GM18858 (cell line): Measurements from ENCODE around the gene TANC1.
"Not testable (repeated sequence)": the region's sequence is repeated elsewhere in the genome, so short reads cannot be mapped to it uniquely, and the experiment has no call there.

Experiments
- ATAC-seq: cut with Tn5 transposase; IDR thresholded peaks from one replicate; pipeline ENCODE4 v1.9.1; 2021; ENCODE audit not compliant: unreplicated experiment

TANC1 gene

DNA sequence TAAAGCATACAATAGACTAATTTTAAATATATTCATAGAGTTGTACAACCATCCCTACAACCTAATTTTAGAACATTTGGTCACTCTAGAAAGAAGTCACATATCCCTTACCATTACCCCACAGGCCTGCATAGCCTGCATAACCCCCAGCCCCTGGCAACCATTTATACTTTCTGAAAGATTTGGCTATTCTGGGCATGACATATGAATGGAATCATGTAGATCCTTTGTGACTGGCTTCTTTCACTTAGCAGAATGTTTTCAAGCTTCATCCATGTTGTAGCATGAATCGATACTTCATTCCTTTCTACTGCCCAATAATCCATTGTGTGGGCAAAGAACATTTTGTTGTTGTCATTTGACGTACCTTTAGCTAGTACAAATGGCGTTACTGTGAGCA is 166.5 kb downstream of the TANC1 start:
- ATAC-seq: no peak

- ATAC-seq: no peak
These were observed 168.0 kb downstream of the TANC1 start for GRCh38 chr2:159136391-159136790.

DNA sequence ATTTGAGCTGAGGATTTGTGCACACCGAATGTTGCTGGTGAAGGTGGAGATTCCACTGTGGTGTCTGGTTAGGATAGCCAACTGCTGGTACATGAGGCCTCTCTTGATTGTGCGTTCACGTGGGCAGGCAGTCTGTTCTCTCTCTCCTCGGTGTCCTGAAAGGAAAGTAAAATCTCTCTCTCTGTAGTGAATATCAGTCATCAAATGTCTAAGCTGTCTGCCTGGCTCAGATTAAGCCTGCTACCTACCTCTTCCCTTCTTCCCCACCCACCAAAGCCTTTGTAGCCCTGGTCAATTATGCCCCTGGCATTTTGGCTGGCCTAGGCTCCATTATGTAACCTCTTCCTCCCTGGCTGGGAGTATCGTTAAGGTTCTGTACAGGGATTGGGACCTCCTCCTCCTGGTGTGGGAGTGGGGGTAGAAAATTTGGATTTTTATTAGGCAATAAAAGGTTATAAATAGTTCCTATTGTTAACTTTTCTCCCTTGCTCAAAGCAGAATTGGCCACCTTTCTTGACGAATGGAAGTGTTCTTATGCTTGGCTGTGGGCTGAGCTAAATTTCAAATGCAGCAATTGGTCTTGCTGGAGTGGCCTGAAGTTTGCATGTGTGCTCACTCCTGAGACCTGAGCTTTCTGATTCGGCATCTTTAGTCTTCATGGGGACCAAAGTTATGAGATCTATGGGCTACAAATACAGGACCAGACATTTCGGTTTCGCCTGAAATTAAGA is 169.2 kb downstream of the TANC1 start:
- no peak for ATAC-seq

DNA sequence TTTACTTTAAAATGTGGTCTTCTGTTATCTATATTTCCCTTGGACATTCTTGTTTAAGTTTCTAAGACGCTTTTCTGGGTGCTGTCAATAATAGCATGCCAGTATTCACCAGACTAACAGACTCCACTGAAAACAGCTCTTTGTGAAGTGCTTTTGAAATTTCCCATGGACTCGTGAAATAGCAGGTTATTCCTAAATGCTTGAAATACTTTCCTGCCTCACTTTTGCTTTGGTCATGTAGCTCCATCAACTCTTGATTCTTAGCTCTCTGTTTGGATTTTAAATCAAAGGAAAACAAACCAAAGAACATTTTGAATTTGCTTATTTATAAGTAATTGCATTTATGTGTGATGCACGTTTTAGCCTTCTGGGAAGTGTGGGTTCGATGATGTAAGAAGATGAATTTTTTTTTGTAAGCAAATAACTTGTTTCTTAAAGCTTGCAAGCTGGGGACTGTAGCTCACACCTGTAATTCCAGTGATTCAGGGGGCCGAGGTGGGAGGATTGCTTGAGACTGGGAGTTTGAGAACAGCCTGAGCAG is 170.3 kb downstream of the TANC1 start:
- ATAC-seq: no peak

- ATAC-seq: no peak
These were observed 170.9 kb downstream of the TANC1 start for GRCh38 chr2:159139216-159139933.

GRCh38 chr2:159140070-159140769 is 171.8 kb downstream of the TANC1 start:
- no peak for ATAC-seq

- not testable (repeated sequence) for ATAC-seq
These were observed 172.4 kb downstream of the TANC1 start for GRCh38 chr2:159140821-159141220.

DNA sequence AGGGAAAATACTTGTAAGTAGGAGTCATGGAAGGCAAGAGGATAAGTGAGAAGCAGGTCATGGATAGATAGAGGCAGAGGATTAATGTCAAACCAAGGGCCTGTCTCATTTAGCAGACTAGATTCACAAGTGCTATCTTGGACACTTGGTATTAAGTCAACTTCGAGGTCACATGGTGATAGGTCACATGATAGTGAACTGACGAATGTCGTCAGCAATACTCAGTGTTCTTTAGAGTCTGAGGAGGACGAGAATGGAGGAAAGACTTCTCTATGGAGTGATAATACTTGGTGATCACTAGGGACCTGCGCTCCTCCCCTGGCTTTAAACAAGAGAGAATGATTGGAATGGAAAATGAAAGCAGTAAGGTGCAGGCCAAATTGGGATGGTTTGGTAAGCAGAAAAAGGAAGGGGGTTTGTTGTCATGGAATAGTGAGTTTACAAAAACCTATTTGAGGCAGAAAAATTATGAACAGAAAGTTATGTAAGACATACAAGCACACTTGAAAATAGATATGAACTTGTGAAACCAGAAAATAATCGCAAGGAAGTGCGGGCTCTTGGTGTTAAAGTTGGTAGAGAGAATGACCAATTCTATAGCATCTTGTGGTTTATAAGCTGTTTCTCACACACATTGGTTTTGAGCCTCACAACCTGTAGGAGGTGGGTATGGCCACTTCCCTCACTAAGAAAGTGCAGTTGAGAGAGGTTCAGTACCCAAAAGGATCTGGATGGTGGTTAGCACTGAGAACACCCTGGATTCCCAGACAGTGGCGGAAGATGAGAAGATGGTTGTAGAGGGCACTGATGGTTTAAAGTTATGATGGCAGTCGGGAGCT is 176.6 kb downstream of the TANC1 start:
- peak; percentile 87 for ATAC-seq

- no peak for ATAC-seq
These were observed 177.4 kb downstream of the TANC1 start for GRCh38 chr2:159145745-159146354.

DNA sequence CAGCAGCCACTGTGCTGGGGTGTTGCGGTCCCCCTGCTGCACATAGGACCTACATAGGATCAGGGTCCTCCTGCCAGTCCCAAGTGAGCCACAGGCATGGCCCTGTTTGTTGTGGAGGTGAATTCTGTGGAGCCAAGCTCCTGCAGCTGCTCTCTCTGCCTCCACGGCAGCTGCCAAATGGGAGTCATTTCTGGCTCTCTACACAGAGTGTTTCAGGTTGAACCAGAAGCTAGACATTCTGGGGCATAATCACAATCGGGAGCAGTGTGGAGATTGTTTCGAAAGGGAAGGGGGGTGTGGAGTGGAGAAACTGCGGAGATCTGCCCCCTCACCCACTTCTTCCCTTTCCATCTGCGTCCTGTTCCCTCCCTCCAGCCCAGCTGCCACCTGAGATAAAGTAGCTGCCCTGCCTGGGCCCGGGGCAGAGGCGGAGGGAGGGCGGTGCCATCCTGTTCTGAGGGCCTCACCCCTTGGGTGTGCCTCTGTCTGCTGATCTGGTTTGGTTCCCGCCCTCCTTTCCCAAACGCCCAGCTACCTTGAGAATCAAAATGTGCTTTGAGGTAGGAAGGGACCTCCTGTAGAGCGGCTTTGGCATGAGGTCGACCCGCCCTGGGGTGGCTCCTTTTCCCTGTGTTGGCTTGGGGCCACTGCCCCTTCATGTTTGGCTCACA is 178.7 kb downstream of the TANC1 start:
- no peak for ATAC-seq

DNA sequence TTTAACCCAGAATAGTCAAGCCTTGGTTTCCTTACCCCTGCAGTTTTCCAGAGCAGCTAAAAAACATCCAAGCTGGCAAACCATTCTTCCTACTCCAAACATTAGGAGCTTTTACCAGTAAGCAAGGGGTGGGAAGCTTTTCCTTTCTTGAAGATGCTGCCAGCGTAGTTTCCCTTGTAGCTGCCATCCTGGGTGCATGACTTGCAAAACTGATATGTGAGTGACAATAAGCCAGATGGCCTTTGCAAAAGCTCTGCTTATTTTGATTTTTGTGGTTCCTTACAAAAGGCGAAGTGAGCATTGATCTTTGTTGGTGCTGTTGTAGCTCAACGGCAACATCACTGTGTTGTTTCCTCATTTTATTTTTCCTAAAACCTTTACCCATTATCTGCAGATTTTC is 179.2 kb downstream of the TANC1 start:
- no peak for ATAC-seq

- ATAC-seq: no peak
These were observed 180.5 kb downstream of the TANC1 start for GRCh38 chr2:159148901-159149300.

DNA sequence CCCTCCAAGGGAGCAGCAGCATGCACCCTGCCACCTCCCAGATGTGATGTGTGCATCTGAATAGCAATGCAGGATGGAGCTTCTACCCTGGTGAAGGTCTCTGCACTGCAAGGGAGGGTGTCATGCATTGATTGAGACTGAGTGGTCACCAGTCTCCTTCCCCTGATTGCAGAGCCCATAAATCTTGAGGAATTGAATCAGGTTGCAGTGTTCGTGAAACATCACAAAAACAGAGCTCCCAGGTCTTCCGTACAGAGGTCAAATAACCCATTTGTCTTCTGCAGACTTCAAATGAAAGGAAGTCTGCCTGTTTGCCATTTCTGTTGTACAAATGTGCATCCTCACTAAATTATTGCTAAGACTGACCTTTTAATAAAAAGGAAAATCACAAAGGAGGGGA is 181.3 kb downstream of the TANC1 start:
- no peak for ATAC-seq

- ATAC-seq: no peak
These were observed 181.9 kb downstream of the TANC1 start for GRCh38 chr2:159150280-159150746.

- ATAC-seq: no peak
These were observed 183.0 kb downstream of the TANC1 start for GRCh38 chr2:159151198-159152127.

DNA sequence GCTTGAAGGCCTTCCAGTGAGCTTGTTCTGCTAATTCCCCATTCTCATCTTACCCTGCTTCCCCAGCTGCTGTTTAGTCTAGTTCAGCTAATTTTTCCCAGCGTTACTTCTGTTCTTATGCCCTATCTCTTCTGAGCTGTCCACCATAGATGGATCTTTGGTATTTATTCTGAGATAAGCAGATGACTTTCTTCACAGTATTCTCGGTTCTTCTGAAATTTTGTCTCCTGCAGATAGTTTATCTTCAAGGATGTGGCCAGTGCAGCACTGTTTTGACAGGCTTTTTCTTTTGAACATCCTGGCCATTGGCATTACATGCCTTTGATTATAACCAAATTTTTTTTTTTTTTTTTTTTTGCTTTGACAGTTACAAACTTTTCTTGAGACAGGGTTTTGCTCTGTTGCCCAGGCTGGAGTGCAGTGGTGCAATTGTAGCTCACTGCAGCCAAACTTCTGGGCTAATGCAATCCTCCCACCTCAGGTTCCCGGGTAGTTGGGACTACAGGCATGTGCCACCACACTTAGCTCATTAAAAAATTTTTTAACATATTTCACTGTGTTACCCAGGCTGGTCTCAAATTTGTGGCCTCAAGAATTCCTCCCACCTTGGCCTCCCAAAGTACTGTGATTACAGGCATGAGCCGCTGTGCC is 183.8 kb downstream of the TANC1 start:
- no peak for ATAC-seq

GRCh38 chr2:159153063-159153462 is 184.6 kb downstream of the TANC1 start:
- no peak for ATAC-seq

- ATAC-seq: no peak
These were observed 185.0 kb downstream of the TANC1 start for GRCh38 chr2:159153463-159153862.
